ENCODE results near the gene TMEM225B. TPM values are rescaled to one million over a fixed set of nuclear protein-coding genes. Genes with fewer than 3 reads are reported as not detected.

TMEM225B gene
- total RNA-seq, 1 experiment from 2014 or later, result not detected

Other genes starting within 250 kb of the TMEM225B start
- 164 and 230 TPM in 2 replicates for gene ARPC1B, start 223.5 kb upstream of the TMEM225B start, total RNA-seq (2014; rRNA removed; shearing (Covaris generic); ENCODE audit: low replicate concordance)
- 156 and 207 TPM in 2 replicates for gene PDAP1, start 189.7 kb upstream of the TMEM225B start, total RNA-seq (2014; rRNA removed; shearing (Covaris generic); ENCODE audit: low replicate concordance)
- gene BUD31, start 189.3 kb upstream of the TMEM225B start, total RNA-seq (2014; rRNA removed; shearing (Covaris generic); ENCODE audit: low replicate concordance), result 52.0 and 69.0 TPM in 2 replicates
- 6.9 and 7.3 TPM in 2 replicates for gene PTCD1, start 159.5 kb upstream of the TMEM225B start, total RNA-seq (2014; rRNA removed; shearing (Covaris generic); ENCODE audit: low replicate concordance)
- gene CPSF4, start 159.3 kb upstream of the TMEM225B start, total RNA-seq (2014; rRNA removed; shearing (Covaris generic); ENCODE audit: low replicate concordance), result 9.3 and 15.3 TPM in 2 replicates
- gene ATP5MF, start 132.1 kb upstream of the TMEM225B start, total RNA-seq (2014; rRNA removed; shearing (Covaris generic); ENCODE audit: low replicate concordance), result 1,206 and 1,207 TPM in 2 replicates
- gene ZNF789, start 125.4 kb upstream of the TMEM225B start, total RNA-seq (2014; rRNA removed; shearing (Covaris generic); ENCODE audit: low replicate concordance), result 4.2 and 5.0 TPM in 2 replicates
- 10.4 and 13.3 TPM in 2 replicates for gene ZNF394, start 98.0 kb upstream of the TMEM225B start, total RNA-seq (2014; rRNA removed; shearing (Covaris generic); ENCODE audit: low replicate concordance)
- gene ZKSCAN5, start 93.6 kb upstream of the TMEM225B start, total RNA-seq (2014; rRNA removed; shearing (Covaris generic); ENCODE audit: low replicate concordance), result 4.4 and 9.4 TPM in 2 replicates
- gene FAM200A, start 46.2 kb upstream of the TMEM225B start, total RNA-seq (2014; rRNA removed; shearing (Covaris generic); ENCODE audit: low replicate concordance), result 0.72 and 5.1 TPM in 2 replicates
- 23.1 and 36.7 TPM in 2 replicates for gene ZNF655, start 39.6 kb upstream of the TMEM225B start, total RNA-seq (2014; rRNA removed; shearing (Covaris generic); ENCODE audit: low replicate concordance)
- 3.8 and 3.9 TPM in 2 replicates for gene ZSCAN25, start 18.7 kb downstream of the TMEM225B start, total RNA-seq (2014; rRNA removed; shearing (Covaris generic); ENCODE audit: low replicate concordance)
- not detected in 2 replicates for gene CYP3A5, start 81.7 kb downstream of the TMEM225B start, total RNA-seq (2014; rRNA removed; shearing (Covaris generic); ENCODE audit: low replicate concordance)
- gene CYP3A7, start 136.9 kb downstream of the TMEM225B start, total RNA-seq (2014; rRNA removed; shearing (Covaris generic); ENCODE audit: low replicate concordance), result not detected in 2 replicates
- not detected in 2 replicates for gene CYP3A4, start 185.9 kb downstream of the TMEM225B start, total RNA-seq (2014; rRNA removed; shearing (Covaris generic); ENCODE audit: low replicate concordance)
- not detected in 2 replicates for gene CYP3A43, start 229.7 kb downstream of the TMEM225B start, total RNA-seq (2014; rRNA removed; shearing (Covaris generic); ENCODE audit: low replicate concordance)